ENCODE results near the gene MTX1.
A peak's percentile ranks its signal among the peaks of the same experiment; 100 is the strongest.

Gene MTX1

GRCh38 chr1:155174324-155175280, 33.9 kb upstream of the MTX1 start:
- peak; percentile 30 for DNase-seq

- no peak for DNase-seq
Measured at GRCh38 chr1:155175281-155175926, 33.1 kb upstream of the MTX1 start.

- peak; percentile 68 for DNase-seq
Measured at GRCh38 chr1:155175927-155176371, 32.5 kb upstream of the MTX1 start.

GRCh38 chr1:155176544-155177071, 31.9 kb upstream of the MTX1 start:
- peak; percentile 90 for DNase-seq

GRCh38 chr1:155177192-155177917, 31.1 kb upstream of the MTX1 start:
- DNase-seq, result no peak

GRCh38 chr1:155177918-155178281, 30.6 kb upstream of the MTX1 start:
- DNase-seq, result no peak

- no peak for DNase-seq
Measured at GRCh38 chr1:155178441-155179111, 29.9 kb upstream of the MTX1 start.

- no peak for DNase-seq
Measured at GRCh38 chr1:155179112-155180031, 29.1 kb upstream of the MTX1 start.

GRCh38 chr1:155181371-155182051, 27.0 kb upstream of the MTX1 start:
- DNase-seq, result no peak

GRCh38 chr1:155182052-155182550, 26.4 kb upstream of the MTX1 start:
- no peak for DNase-seq

GRCh38 chr1:155183775-155184221, 24.7 kb upstream of the MTX1 start:
- DNase-seq, result no peak

GRCh38 chr1:155184351-155184811, 24.1 kb upstream of the MTX1 start:
- DNase-seq, result no peak

GRCh38 chr1:155184835-155185782, 23.4 kb upstream of the MTX1 start:
- DNase-seq, result peak; percentile 54

- no peak for DNase-seq
Measured at GRCh38 chr1:155185783-155186066, 22.8 kb upstream of the MTX1 start.

- DNase-seq, result no peak
Measured at GRCh38 chr1:155186067-155186793, 22.3 kb upstream of the MTX1 start.

GRCh38 chr1:155186794-155187455, 21.6 kb upstream of the MTX1 start:
- no peak for DNase-seq

- no peak for DNase-seq
Measured at GRCh38 chr1:155187456-155187891, 21.0 kb upstream of the MTX1 start.

GRCh38 chr1:155188268-155188667, 20.2 kb upstream of the MTX1 start:
- no peak for DNase-seq

Data from hematopoietic multipotent progenitor cell treated with erythropoietin and hydrocortisone succinate and interleukin-3 and kit ligand, for 8 days (in vitro differentiated cells).